ENCODE results near the gene CELSR2.

- TF ChIP-seq, protein P1, sequence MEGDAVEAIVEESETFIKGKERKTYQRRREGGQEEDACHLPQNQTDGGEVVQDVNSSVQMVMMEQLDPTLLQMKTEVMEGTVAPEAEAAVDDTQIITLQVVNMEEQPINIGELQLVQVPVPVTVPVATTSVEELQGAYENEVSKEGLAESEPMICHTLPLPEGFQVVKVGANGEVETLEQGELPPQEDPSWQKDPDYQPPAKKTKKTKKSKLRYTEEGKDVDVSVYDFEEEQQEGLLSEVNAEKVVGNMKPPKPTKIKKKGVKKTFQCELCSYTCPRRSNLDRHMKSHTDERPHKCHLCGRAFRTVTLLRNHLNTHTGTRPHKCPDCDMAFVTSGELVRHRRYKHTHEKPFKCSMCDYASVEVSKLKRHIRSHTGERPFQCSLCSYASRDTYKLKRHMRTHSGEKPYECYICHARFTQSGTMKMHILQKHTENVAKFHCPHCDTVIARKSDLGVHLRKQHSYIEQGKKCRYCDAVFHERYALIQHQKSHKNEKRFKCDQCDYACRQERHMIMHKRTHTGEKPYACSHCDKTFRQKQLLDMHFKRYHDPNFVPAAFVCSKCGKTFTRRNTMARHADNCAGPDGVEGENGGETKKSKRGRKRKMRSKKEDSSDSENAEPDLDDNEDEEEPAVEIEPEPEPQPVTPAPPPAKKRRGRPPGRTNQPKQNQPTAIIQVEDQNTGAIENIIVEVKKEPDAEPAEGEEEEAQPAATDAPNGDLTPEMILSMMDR (IDR thresholded peaks at IDR 0.05) = no peak
- TF ChIP-seq ZFX (IDR thresholded peaks at IDR 0.05; ENCODE audit: borderline replicate concordance) = no peak
Measured at GRCh38 chr1:109283748-109284600, 34.6 kb downstream of the CELSR2 start.
